H1 (cell line): ENCODE measurements around the gene RGS3. TPM values are rescaled to one million over a fixed set of nuclear protein-coding genes. Genes with fewer than 3 reads are reported as not detected.

Experiments used
- ASH2L ChIP-seq: fragments of 200-600, 300-600 bp; sonication (generic); IDR thresholded peaks from one replicate; pipeline ENCODE4 v1.7.1; 2017; ENCODE audit warnings: low read length
- ATF2 ChIP-seq: IDR thresholded peaks from 2 replicates; pipeline ENCODE4 v1.6.1; 2012; ENCODE audit warnings: low read length, inconsistent platforms
- ATF3 ChIP-seq: IDR thresholded peaks from 2 replicates; pipeline ENCODE4 v1.6.1; 2011; ENCODE audit warnings: low read depth, mild to moderate bottlenecking, low read length; ENCODE audit not compliant: insufficient read depth
- E2F6 ChIP-seq: IDR thresholded peaks from 2 replicates; pipeline ENCODE4 v1.6.1; 2012; ENCODE audit warnings: inconsistent platforms
- SIN3A ChIP-seq, 2 experiments: IDR thresholded peaks in 1 of 2; conservative IDR thresholded peaks in 1 of 2; 2 replicates each; pipeline ENCODE4 v1.6.1; 2011 to 2012; ENCODE audit warnings: low read length in 2 of 2, improper control_type of control experiment in 1 of 2, low read depth in 1 of 2, mild to moderate bottlenecking in 1 of 2
- USF2 ChIP-seq: IDR thresholded peaks from 2 replicates; pipeline ENCODE4 v1.6.1; 2011; ENCODE audit warnings: low read length, improper control_type of control experiment
- polyA plus RNA-seq, 7 experiments: library from polyadenylated mRNA; depleted of rRNA in 3 of 7; stranded (reverse) in 5 of 7; unstranded in 2 of 7; fragments of >200 nt in 5 of 7; fragments of 200-250 nt in 2 of 7; gene quantifications; 1 replicate in 5 of 7; 2 replicates in 1 of 7; 4 replicates in 1 of 7; pipeline versions ENCODE4 v1.2.1 to v1.2.3, GENCODE V29; 2011 to 2013; ENCODE audit warnings: missing spikeins in 2 of 7, mixed read lengths in 2 of 7
- total RNA-seq: library from RNA; stranded (reverse); fragmentation: NEBNext Ultra II Directional; extraction: Animal tissue kit (Norgen Biotek cat#: 25700); gene quantifications from 2 replicates; pipeline ENCODE4 v1.2.1, GENCODE V29; 2021

RGS3 gene
- total and polyA plus RNA-seq, 2 of the 8 experiments (the other 6 are each of a cell fraction or from before 2014, with no cell fraction given), result 12.6 to 18.2 TPM

- TF ChIP-seq ATF2 (no peak), E2F6 (no peak), ATF3 (no peak), ASH2L (no peak), USF2 (no peak), SIN3A (conservative IDR thresholded peaks at IDR 0.05 in 1 of 2, IDR thresholded peaks at IDR 0.05 in 1 of 2; ENCODE audit: low read depth in 1 of 2, low read length in 2 of 2) (no peak)
These were observed 29.0 kb downstream of the RGS3 start (continued) for GRCh38 chr9:113492343-113493202.
